GM19035 (cell line): ENCODE results near the gene HSD17B7.
"Not testable (repeated sequence)": the region's sequence is repeated elsewhere in the genome, so short reads cannot be mapped to it uniquely, and the experiment has no call there.

Experiments used
- ATAC-seq: cut with Tn5 transposase; IDR thresholded peaks from one replicate; pipeline ENCODE4 v1.9.1; 2021; ENCODE audit not compliant: unreplicated experiment

HSD17B7 gene

DNA sequence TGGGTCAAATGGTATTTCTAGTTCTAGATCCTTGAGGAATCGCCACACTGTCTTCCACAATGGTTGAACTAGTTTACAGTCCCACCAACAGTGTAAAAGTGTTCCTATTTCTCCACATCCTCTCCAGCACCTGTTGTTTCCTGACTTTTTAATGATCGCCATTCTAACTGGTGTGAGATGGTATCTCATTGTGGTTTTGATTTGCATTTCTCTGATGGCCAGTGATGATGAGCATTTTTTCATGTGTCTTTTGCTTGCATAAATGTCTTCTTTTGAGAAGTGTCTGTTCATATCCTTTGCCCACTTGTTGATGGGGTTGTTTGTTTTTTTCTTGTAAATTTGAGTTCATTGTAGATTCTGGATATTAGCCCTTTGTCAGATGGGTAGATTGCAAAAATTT is 17.0 kb downstream of the HSD17B7 start:
- not testable (repeated sequence) for ATAC-seq

GRCh38 chr1:162812357-162812756 is 21.9 kb downstream of the HSD17B7 start:
- not testable (repeated sequence) for ATAC-seq

DNA sequence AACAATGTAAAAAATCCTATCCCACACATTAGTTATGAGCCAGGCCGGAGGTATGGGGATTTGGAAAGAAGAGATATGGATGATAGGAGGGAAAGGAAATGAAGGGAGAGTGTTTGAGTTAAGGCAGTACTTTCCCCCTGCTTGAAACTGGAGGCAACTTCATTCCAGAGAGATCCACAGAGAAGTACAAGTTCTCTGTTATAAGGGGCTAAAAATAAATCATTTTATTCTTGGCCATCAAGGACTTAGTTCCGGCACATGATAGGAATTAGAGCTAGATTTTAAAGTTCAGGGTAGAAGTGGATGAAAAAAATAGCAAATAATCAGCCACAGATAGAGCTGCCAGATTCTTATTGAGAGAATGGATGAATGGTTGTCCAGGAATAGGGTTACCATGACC is 27.6 kb downstream of the HSD17B7 start:
- ATAC-seq, result not testable (repeated sequence)

DNA sequence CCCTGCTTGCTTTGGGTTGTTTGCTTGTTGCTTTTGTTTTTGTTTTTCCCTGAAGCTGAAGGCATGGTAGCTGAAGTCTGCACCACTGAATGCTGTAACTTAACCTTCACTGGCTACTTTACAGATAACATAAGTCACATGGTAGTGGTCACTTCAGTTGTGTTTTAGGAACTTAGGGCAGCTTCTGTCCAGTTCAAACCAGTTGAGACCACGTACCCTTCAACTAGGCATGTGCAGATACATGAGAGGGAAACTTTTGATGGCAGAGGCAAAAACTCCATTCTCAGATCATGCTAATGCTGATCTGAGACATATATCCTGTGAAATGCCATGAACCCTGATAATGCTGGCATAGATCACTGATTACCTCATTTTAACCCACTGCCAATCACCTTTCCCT is 28.2 kb downstream of the HSD17B7 start:
- not testable (repeated sequence) for ATAC-seq

- no peak for ATAC-seq
Measured at GRCh38 chr1:162822391-162823200, 32.1 kb downstream of the HSD17B7 start.

- ATAC-seq, result no peak
Measured at GRCh38 chr1:162823231-162823630, 32.7 kb downstream of the HSD17B7 start.

DNA sequence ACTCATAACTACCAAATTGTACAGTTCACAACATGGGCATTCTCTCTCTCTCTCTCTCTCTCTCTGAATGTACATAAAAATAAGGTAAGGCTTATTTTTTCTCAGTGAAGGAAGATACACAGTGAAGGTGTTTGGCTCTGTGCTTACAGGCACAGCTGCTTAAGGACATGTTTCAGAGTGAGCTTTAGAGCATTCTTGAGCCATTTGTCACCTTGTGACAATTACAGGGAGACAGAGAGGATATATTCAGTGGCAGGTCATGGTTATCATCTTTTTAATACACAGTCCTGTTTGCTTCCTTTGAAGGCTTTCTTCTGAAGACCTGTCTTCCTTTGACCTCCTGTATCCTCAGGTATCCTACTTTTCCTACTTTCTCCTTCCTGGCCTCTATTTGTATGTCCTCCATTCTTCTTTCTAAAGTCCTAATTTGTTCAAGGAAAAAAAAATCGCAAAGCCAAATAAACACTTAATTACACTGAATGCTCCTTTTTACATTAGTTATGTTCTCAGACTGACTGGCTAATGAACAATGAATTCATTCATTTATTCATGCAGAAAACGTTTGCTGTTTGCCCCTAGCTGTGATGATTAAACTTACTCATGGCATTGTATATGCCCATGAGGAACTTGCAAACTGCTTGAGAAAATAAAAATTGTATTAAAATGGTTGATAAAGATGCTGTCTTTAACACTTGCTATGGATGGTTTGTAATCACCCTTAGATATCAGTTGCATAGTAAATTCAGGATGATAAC is 33.4 kb downstream of the HSD17B7 start:
- no peak for ATAC-seq

- ATAC-seq, result no peak
Measured at GRCh38 chr1:162829268-162829667, 38.8 kb downstream of the HSD17B7 start.

- no peak for ATAC-seq
Measured at GRCh38 chr1:162832470-162832869, 42.0 kb downstream of the HSD17B7 start.

- peak; percentile 92 for ATAC-seq
Measured at GRCh38 chr1:162835157-162835899, 44.8 kb downstream of the HSD17B7 start.

DNA sequence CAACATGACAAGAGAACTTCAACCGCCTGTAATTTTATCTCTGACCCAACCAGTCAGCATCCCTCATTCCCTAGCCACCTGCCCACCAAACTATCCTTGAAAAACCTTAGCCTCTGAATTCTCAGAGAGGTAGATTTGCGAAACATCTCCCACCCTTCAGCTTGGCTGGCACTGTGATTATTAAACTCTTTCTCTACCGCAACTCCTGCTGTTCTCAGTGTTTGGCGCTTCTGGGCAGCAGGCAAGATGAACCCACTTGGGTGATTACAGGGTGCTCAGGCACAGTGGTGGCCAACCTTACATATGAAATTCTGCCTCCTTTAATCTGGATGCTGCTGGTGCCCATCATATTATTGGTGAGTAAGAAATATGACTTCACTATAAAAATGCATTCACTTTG is 48.4 kb downstream of the HSD17B7 start:
- no peak for ATAC-seq

- no peak for ATAC-seq
Measured at GRCh38 chr1:162840250-162840839, 49.8 kb downstream of the HSD17B7 start.

- no peak for ATAC-seq
Measured at GRCh38 chr1:162844153-162844552, 53.7 kb downstream of the HSD17B7 start.

DNA sequence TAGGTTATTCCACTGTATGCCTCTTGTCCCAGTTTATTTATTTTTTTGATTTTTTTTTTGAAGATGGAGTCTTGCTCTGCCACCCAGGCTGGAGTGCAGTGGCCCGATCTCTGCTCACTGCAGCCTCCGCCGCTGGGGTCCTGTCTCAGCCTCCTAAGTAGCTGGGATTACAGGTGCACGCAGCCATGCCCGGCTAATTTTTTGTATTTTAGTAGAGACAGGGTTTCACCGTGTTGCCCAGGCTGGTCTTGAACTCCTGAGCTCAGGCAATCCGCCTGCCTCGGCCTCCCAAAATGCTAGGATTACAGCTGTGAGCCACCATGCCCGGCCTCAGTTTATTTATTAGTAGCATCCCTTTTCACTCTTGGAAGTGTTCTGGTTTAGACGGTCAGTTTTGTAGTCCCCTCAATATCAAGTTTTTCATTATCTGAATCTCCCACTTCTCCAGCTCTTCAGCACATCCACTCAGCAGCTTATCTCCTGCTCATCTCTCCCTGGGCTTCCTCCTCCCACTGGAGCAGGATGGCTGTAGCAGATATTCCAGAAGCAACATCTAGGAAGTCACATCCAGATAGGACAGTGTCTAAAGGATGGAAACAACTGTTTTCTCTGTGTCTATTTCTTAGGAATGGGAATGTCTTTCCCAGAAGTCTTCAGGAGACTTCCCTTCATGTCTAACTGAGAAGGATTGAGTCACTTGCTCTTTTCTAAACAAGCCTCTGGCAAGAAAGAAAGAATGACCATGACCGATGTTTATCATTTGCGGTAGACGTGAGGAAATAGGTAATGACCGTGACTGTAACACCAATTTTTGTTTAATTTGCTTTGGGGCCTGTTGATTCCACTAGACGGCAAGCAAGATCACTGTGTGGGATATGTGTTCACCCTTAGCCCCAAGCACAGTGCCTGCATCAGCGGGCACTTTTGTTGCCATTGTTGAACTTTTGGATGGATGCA is 56.0 kb downstream of the HSD17B7 start:
- ATAC-seq, result no peak

- ATAC-seq, result peak; percentile 72
Measured at GRCh38 chr1:162847839-162848453, 57.4 kb downstream of the HSD17B7 start.

- no peak for ATAC-seq
Measured at GRCh38 chr1:162849711-162850110, 59.2 kb downstream of the HSD17B7 start.

GRCh38 chr1:162851341-162851740 is 60.8 kb downstream of the HSD17B7 start:
- no peak for ATAC-seq

- ATAC-seq, result no peak
Measured at GRCh38 chr1:162854245-162854882, 63.9 kb downstream of the HSD17B7 start.
